Panc1 (cell line): ENCODE data around the gene GGT5. TPM values are rescaled to one million over a fixed set of nuclear protein-coding genes. Genes with fewer than 3 reads are reported as not detected.

Source experiments
- ATAC-seq: fragments of 200-7000 bp; cut with Tn5 transposase; 2 replicates; pipeline ENCODE4 v1.9.1; 2020; ENCODE audit warnings: mild to moderate bottlenecking, moderate library complexity
- BruUV-seq: library from RNA; stranded (reverse); fragments of 400-500 nt; replicated peaks from 2 replicates; lab custom pipeline; 2021; lab: Mats Ljungman, UMichigan
- CTCF ChIA-PET: fragments of 300-600 bp; sonication (Branson Sonifier 250); formaldehyde crosslinking; loops from one replicate; lab custom pipeline; 2022; ENCODE audit warnings: antibody characterized with exemption; lab: Charles Lee
- POLR2A ChIA-PET: fragments of 300-600 bp; sonication (Branson Sonifier 250); formaldehyde crosslinking; loops from one replicate; lab custom pipeline; 2022; ENCODE audit warnings: antibody characterized with exemption; lab: Charles Lee
- DNase-seq: peaks from one replicate; pipeline ENCODE4 v3.0.0-alpha.2; 2010; ENCODE audit warnings: low read depth, low spot score
- H3K27ac ChIP-seq: 2 replicates; pipeline ENCODE4 v1.5.1; 2011; ENCODE audit warnings: mild to moderate bottlenecking, low read length, inconsistent platforms
- H3K27me3 ChIP-seq: fragments of 200-500 bp; sonication (Bioruptor generic); 2 replicates; pipeline ENCODE4 v1.6.0; 2014; ENCODE audit warnings: low read length, inconsistent platforms; ENCODE audit not compliant: control insufficient read depth, insufficient read depth
- H3K36me3 ChIP-seq: fragments of 200-500 bp; sonication (Bioruptor generic); 2 replicates; pipeline ENCODE4 v1.5.1; 2014; ENCODE audit warnings: inconsistent platforms, mild to moderate bottlenecking, low read length, moderate library complexity; ENCODE audit not compliant: control insufficient read depth, insufficient read depth
- H3K4me1 ChIP-seq: 2 replicates; pipeline ENCODE4 v1.5.1; 2011; ENCODE audit warnings: inconsistent platforms, mild to moderate bottlenecking, low read length, moderate library complexity; ENCODE audit not compliant: control insufficient read depth, insufficient read depth
- H3K4me3 ChIP-seq, 2 experiments: 2 replicates each; pipeline ENCODE4 v1.5.1; 2011 to 2012; ENCODE audit warnings: low read depth in 2 of 2, low read length in 2 of 2, mild to moderate bottlenecking in 2 of 2, inconsistent platforms in 1 of 2, moderate library complexity in 1 of 2
- H3K9me3 ChIP-seq: fragments of 200-500 bp; sonication (Bioruptor generic); 2 replicates; pipeline ENCODE4 v1.5.1; 2014; ENCODE audit warnings: low read depth, mild to moderate bottlenecking, inconsistent platforms, low read length, moderate library complexity; ENCODE audit not compliant: control insufficient read depth, insufficient read depth
- POLR2AphosphoS5 ChIP-seq: IDR thresholded peaks from 2 replicates; pipeline ENCODE4 v1.6.1; 2012; ENCODE audit warnings: mild to moderate bottlenecking, low read depth, low read length, moderate library complexity
- SIN3A ChIP-seq: IDR thresholded peaks from 2 replicates; pipeline ENCODE4 v1.6.1; 2012; ENCODE audit warnings: low read depth, mild to moderate bottlenecking, low read length, moderate library complexity, borderline replicate concordance; ENCODE audit not compliant: insufficient read depth
- TCF7L2 ChIP-seq: IDR thresholded peaks from 2 replicates; pipeline ENCODE4 v1.6.1; 2011; ENCODE audit warnings: mild to moderate bottlenecking, low read depth, low read length, inconsistent platforms
- in situ Hi-C: cut with HindIII; loops from 2 replicates; pipeline ENCODE4 v1.10.0; 2016; ENCODE audit warnings: low sequenced_read_pairs, low pct_unique_long_range_greater_than_20kb
- intact Hi-C: fragments of 100-400 bp; cut with micrococcal nuclease; formaldehyde crosslinking; loops from one replicate; pipeline ENCODE4 v1.10.0; 2022; ENCODE audit not compliant: unreplicated experiment
- total RNA-seq: library from RNA; stranded (reverse); gene quantifications from one replicate; pipeline ENCODE4 v1.2.1, GENCODE V29; 2021; ENCODE audit not compliant: unreplicated experiment
- TF ChIP-seq, protein P1 (sequence below), 2 experiments: IDR thresholded peaks; 2 replicates each; pipeline ENCODE4 v1.6.1; 2011 to 2012; ENCODE audit warnings: low read depth in 2 of 2, control low read depth in 1 of 2, low read length in 1 of 2, mild to moderate bottlenecking in 1 of 2, moderate library complexity in 1 of 2; ENCODE audit not compliant: insufficient read depth in 1 of 2
- TF ChIP-seq, protein P2 (sequence below): fragments of 450-650 bp; IDR thresholded peaks from 2 replicates; pipeline ENCODE4 v1.5.1; 2017; ENCODE audit warnings: mild to moderate bottlenecking

The GGT5 gene
- total RNA-seq, 1 experiment from 2014 or later, result 3.6 TPM

DNA sequence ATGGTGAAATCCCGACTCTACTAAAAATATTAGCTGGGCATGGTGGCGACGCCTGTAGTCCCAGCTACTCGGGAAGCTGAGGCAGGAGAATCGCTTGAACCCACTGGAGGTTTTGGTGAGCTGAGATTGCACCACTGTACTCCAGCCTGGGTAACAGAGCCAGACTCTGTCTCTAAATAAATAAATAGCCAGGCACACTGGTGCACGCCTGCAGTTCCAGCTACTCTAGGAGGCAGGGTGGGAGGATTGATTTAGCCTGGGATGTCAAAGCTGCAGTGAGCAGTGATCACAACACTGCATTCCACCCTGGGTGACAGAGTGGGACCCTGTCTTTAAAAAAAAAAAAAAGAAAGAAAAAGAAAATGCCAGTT, 46.2 kb downstream of the GGT5 start:
- Histone ChIP-seq H3K9me3 (no peaks in the 10 kb centered on the region), H3K36me3 (no peaks in the 10 kb centered on the region), H3K27ac (peak overlapping the region; percentile 68), H3K27me3 (no peaks in the 10 kb centered on the region), H3K4me1 (peaks cover 7% of the 10 kb centered on the region), H3K4me3 (no peak overlapping the region)
- ATAC-seq (no peak), DNase-seq (no peak)
- intact Hi-C loops (no loop called here), in situ Hi-C loops (no loop called here)
- BruUV-seq, result no TSS peak
- TF ChIP-seq, protein P1, sequence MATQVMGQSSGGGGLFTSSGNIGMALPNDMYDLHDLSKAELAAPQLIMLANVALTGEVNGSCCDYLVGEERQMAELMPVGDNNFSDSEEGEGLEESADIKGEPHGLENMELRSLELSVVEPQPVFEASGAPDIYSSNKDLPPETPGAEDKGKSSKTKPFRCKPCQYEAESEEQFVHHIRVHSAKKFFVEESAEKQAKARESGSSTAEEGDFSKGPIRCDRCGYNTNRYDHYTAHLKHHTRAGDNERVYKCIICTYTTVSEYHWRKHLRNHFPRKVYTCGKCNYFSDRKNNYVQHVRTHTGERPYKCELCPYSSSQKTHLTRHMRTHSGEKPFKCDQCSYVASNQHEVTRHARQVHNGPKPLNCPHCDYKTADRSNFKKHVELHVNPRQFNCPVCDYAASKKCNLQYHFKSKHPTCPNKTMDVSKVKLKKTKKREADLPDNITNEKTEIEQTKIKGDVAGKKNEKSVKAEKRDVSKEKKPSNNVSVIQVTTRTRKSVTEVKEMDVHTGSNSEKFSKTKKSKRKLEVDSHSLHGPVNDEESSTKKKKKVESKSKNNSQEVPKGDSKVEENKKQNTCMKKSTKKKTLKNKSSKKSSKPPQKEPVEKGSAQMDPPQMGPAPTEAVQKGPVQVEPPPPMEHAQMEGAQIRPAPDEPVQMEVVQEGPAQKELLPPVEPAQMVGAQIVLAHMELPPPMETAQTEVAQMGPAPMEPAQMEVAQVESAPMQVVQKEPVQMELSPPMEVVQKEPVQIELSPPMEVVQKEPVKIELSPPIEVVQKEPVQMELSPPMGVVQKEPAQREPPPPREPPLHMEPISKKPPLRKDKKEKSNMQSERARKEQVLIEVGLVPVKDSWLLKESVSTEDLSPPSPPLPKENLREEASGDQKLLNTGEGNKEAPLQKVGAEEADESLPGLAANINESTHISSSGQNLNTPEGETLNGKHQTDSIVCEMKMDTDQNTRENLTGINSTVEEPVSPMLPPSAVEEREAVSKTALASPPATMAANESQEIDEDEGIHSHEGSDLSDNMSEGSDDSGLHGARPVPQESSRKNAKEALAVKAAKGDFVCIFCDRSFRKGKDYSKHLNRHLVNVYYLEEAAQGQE (IDR thresholded peaks at IDR 0.05; ENCODE audit: insufficient read depth in 1 of 2, low read depth in 2 of 2, low read length in 1 of 2), result no peak
- no peak for TF ChIP-seq POLR2AphosphoS5
- ChIA-PET CTCF (interaction anchor here (0.7 kb wide), 1 partner anchor 10 kb away, joined by 4 read pairs; no protein-coding TSS in a partner anchor), POLR2A (no interaction called here)

DNA sequence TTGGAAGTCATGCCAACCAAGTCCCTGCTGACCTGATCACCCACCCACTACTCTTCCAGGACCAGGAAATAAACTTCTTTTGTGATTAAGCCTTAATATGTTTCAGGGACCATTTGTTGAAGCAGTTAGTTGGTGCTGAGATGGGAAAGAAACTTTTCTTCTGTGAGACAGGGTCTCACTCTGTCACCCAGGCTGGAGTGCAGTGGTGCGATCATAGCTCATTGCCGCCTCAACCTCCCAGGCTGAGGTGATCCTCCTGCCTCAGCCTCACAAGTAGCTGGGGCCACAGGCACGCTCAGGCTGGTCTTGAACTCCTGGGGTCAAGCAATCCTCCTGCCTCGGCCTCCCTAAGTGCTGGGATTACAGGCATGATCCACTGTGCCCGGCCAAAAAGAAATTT, 53.0 kb downstream of the GGT5 start:
- in situ Hi-C loops (no loop called here), intact Hi-C loops (no loop called here)
- H3K27ac ChIP-seq, result peak overlapping the region; percentile 62; the same call in 1 of the 2 replicates
- DNase-seq, result no peak
- no peaks in the 10 kb centered on the region for H3K36me3 ChIP-seq
- BruUV-seq, result no TSS peak
- no peak for ATAC-seq
- ChIA-PET POLR2A (no interaction called here), CTCF (interaction anchor here (0.8 kb wide), 1 partner anchor 55 kb away, joined by 4 read pairs; no protein-coding TSS in a partner anchor)
- H3K27me3 ChIP-seq, result no peaks in the 10 kb centered on the region
- peaks cover 16% of the 10 kb centered on the region for H3K4me1 ChIP-seq
- no peaks in the 10 kb centered on the region for H3K9me3 ChIP-seq
- TF ChIP-seq, protein P1 (IDR thresholded peaks at IDR 0.05; ENCODE audit: insufficient read depth in 1 of 2, low read depth in 2 of 2, low read length in 1 of 2), result no peak
- no peak for TF ChIP-seq SIN3A
- TF ChIP-seq, protein P2, sequence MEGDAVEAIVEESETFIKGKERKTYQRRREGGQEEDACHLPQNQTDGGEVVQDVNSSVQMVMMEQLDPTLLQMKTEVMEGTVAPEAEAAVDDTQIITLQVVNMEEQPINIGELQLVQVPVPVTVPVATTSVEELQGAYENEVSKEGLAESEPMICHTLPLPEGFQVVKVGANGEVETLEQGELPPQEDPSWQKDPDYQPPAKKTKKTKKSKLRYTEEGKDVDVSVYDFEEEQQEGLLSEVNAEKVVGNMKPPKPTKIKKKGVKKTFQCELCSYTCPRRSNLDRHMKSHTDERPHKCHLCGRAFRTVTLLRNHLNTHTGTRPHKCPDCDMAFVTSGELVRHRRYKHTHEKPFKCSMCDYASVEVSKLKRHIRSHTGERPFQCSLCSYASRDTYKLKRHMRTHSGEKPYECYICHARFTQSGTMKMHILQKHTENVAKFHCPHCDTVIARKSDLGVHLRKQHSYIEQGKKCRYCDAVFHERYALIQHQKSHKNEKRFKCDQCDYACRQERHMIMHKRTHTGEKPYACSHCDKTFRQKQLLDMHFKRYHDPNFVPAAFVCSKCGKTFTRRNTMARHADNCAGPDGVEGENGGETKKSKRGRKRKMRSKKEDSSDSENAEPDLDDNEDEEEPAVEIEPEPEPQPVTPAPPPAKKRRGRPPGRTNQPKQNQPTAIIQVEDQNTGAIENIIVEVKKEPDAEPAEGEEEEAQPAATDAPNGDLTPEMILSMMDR, result no peak
- TF ChIP-seq TCF7L2, result no peak
- TF ChIP-seq POLR2AphosphoS5, result no peak
- no peak overlapping the region for H3K4me3 ChIP-seq
